Stimulated activated CD4-positive, alpha-beta T cell treated with anti-CD3 and anti-CD28 coated beads, TNF-alpha, amount 100 ng/mL, for 1 hour (primary cell): ENCODE measurements around the gene TSG101.
A peak's percentile ranks its signal among the peaks of the same experiment; 100 is the strongest.

Experiments used
- DNase-seq, 3 donors: peaks; one replicate each; pipeline ENCODE4 v3.0.0-alpha.2; 2020; ENCODE audit warnings: low read depth in 3 of 3, low spot score in 1 of 3

TSG101 gene

DNA sequence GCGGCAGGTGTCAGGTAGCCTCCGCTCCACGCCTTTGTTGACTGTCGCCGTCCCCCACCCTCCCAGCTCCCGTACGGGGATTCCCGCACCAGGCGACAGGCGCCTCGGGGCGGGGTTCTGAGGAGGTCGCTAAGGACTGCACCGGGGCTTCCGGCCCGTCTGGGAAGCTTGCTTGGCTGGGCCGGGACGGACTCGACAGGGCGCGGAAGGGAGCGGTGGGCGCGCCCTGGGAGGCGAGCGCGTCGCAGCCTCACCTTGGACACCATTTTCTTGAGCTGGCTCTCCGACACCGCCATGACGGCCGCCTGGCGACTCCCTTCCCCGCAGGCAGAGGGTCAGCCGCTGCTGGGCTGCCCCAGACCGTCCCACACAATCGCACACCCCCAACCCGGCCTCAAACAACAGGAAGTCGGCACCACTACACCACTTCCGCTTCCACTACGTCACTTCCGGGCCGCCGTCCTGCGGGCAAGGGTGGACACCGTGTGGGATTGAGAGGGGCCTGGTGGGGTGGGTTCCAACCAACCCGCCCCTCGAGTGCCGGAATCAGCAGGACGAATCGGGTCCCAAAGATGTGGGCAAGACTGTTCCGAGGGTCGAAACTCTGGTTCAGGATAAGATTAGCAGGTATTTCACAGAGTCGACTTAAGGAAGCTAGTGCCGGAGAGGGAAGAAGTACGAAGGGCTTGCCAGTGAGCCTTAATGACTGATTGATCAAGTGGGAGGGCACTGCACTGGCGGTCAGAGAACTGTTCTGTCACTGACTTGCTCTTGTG lies at the start of gene TSG101:
TSS of gene TSG101 (minus strand) at position 422 of the 776 bp plus-strand sequence. CDS start at position 296, 126 bp downstream.
- DNase-seq, result peak; percentile 75 to 87 (median 80)

GRCh38 chr11:18575361-18575760 lies 48.6 kb upstream of the TSG101 start:
- DNase-seq, result no peak

- DNase-seq, result no peak
Observed at GRCh38 chr11:18567081-18567480, 40.3 kb upstream of the TSG101 start.

DNA sequence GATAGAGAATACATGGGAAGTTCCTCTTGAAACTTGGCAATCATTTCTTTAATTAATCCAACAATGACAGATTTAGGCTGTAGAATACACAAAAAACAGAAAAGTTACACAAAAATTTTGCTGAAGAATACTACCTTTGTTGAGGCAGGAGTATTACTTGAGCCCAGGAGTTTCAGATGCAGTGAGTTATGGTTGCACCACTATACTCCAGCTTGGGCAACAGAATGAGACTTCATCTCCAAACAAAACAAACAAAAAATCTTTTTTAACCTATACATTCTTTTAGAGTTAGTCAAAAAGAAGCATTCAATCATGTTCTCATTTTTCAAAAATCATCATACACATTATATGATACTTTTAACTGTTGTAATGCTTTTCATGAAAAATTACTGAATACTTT lies 39.7 kb upstream of the TSG101 start:
- DNase-seq, result no peak

GRCh38 chr11:18564149-18564548 lies 37.4 kb upstream of the TSG101 start:
- no peak for DNase-seq

DNA sequence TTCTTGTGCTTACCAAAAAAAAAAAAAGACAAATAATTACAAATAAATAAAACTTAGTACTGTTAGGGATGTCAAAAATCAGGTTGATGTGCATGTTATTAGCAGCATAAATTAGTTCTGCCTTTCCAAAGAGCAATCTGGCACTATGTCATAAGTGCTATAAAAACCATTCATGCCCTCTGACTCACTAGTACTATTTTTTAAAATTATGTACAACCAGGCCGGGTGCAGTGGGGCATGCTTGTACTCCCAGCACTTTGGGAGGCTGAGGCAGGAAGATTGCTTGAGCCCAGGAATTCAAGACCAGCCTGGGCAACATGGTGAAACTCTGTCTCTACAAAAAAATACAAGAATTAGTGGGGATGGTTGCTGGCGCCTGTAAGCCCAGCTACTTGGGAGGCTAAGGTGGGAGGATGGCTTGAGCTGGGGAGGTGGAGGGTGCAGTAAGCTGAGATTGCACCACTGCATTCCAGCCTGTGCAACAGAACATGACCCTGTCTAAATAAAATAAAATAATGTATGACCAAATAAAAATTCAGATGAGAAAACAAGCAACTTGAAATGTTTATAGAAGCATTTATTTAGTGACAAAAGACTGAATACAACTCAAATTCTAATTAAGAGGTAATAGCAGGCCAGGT lies 36.5 kb upstream of the TSG101 start:
- no peak for DNase-seq

- no peak for DNase-seq
Observed at GRCh38 chr11:18548001-18548400, 21.3 kb upstream of the TSG101 start.

DNA sequence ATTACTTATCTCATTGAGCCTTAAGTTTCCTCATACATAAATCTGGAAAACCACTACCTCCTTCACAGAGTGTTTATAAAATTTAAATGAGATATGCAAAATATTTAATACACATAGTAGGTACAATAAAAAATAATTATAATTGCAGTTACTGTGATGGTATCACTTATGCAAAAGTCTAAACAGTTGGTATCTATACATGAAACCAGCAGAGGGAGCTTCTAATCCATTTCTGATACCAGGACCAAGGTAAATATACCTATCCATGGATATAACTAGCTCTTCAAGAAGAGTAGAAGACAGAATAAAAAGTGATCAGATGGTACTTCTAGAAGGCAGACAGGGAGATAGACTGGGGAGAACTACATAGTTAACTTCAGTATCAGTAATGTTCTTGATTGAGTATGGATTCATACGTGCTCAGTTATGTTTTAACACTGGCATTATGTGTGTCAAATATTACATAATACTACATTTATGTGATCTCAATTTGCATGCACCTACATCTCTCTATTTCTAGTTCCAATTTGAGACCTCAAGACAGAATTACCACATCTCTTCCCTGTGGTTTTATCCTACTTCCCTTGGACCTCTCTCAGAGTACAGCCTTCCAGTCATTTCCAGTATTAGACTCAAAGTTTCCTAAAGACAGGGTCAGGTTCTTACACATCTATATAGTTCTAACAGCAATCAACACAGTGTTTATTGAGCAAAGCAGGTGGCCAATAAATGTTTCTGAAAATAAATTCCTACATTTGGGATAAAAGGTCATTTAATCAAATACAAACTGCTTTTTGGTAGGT lies 13.7 kb upstream of the TSG101 start:
- no peak for DNase-seq

GRCh38 chr11:18536209-18536608 lies 9.5 kb upstream of the TSG101 start:
- DNase-seq, result no peak

DNA sequence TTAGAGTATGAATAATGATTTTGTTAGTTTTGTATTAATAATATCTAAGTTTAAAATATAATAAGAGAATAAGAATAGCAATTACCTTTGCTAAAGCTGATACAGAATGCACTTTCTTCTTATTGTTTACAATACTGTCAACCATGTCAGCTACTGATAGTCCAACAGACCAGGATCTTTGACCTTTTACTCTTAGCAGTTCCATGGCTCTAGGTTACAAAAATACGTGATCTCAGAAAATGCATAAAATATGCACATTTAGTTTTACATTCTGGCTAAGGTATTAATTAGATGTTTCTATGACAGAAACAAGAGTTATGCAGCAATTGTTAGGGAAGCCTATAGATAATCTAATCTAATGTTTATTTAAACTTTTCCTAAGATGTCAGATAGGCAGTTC lies 7.5 kb upstream of the TSG101 start:
- no peak for DNase-seq

DNA sequence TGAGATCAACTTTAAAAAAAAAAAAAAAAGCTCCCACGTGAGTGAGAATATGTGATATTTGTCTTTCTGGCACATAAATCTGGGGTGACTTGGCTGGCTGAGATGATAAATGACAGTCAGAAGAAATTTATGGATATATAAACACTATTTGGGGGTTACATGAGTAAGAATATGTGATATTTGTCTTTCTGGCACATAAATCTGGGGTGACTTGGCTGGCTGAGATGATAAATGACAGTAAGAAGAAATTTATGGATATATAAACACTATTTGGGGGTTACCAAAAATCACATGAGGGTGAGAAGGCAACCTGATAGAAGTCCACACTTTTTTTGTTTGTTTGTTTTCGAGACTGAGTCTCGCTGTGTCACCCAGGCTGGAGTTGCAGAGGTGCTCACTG lies 6.6 kb upstream of the TSG101 start:
- DNase-seq, result no peak

- no peak for DNase-seq
Observed at GRCh38 chr11:18527512-18527911, 770 bp upstream of the TSG101 start.

- no peak for DNase-seq
Observed at GRCh38 chr11:18526130-18526520, 617 bp downstream of the TSG101 start.

DNA sequence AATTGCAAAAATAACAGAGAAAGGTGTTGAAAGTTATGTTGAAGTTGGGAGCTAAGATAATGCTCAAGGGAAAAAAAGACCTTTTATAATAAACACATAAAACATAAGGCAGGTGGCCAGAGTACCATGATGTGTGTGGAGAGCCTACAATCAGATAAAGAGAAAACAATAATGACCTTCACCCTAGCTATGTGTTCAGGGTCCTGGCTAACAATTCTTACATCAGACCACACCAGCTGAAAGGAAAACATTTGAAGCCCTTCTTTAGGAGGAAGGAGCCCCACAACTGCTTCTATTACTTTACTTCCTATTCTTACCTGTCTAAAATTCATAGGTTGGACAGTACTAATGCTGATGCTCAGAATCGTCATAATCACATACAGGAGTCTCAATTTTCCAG lies 2.5 kb downstream of the TSG101 start:
- DNase-seq, result no peak

DNA sequence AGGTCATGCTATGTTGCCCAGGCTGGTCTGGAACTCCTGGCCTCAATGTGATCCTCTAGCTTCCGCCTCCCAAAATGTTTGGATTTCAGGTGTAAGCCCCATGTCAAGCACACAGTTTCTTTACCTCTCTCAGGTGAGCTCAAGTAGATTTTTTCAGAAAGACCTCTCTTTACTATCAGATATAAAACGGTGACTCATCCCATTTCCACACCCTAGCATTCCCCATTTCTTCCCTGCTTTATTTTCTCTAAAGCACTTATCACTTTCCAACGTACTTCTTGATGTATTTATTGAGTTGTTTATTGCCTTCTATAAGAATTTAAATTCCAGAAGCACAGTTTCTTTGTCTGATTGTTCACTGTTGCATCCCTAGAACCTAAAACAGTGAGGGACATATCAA lies 3.7 kb downstream of the TSG101 start:
- no peak for DNase-seq

DNA sequence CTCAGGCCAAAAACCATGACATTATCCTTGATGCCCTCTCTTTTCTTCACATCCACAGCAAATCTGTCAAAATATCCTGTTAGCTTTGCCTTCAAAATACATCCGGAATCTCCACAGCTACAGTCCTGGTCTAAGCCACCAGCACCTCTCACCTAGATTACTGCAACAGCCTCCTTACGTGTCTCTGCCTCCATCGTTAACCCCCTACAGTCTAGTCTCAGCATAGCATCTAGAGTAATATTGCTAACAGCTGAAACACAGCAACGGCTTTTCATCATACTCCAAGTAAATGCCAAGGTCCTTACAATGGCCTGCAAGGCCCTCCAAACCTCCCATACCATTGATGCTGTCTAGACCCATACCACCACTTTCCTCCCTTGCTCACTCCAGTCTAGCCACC lies 4.4 kb downstream of the TSG101 start:
- no peak for DNase-seq

DNA sequence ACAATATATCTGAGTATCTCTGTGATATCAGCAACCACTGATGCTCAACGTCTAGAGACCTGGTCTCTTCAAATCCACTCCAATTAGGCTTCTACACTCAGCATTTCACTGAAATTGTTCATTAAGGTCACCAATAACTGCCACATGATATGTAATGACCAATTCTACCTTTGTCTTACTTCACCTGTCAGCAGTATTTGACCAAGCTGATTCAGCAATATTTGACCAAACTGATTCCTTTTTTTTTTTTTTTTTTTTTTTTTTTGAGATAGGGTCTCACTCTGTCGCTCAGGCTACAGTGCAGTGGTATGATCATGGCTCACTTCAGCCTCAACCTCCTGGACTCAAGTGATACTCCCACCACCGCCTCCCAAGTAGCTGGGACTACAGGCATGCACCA lies 5.6 kb downstream of the TSG101 start:
- DNase-seq, result no peak

- no peak for DNase-seq
Observed at GRCh38 chr11:18502352-18502751, 24.4 kb downstream of the TSG101 start.

DNA sequence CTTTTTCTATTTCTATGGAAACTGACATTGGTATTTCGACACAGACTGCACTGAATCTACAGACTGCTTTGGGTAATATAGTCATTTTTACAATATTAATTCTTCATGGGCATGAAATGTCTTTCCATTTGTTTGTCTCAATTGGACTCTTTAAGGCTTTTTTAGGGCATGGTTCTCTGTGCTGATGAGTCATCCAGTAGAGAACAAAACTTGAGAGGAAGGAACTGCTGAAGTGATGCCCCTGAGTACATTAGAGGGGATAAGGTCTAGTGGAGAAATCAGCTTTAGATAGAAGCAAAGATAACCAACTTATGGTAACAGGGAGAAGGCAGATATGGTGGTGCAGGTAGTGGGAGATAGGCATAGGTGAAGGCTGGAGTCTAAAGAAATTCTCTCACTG lies 25.1 kb downstream of the TSG101 start:
- no peak for DNase-seq

DNA sequence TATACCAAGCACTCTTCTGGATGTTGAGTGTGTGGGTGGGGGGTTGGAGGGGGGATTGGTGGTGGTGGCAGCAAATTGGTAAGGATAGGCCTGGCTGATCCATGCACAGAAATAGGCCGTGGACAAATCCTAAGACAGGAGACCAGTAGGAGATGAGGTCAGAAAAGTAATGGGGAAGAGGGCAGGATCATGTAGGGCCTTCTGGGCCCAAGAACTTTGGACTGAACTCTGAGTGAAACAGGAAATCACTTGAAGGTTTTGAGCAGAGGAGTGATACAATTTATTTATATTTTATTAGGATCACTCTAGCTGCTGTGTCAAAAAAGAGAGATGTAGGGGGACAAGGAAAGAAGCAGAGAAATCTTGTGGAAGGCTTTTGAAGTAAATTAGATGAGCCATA lies 28.7 kb downstream of the TSG101 start:
- DNase-seq, result no peak

DNA sequence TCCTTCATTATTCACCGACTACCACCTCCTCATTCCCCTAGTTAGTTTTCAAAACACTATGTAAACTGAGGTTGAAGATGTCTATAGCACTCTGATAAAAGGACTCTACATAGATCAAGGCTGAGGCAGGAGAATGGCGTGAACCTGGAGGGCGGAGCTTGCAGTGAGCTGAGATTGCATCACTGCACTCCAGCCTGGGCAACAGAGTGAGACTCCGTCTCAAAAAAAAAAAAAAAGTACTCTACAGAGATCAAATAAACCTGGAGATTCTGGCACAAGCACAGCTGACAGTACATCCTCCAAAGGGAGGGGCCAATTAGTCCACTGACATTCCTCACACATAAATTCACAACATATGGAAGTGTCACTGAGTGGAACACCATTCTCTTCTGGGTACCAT lies 31.0 kb downstream of the TSG101 start:
- no peak for DNase-seq

DNA sequence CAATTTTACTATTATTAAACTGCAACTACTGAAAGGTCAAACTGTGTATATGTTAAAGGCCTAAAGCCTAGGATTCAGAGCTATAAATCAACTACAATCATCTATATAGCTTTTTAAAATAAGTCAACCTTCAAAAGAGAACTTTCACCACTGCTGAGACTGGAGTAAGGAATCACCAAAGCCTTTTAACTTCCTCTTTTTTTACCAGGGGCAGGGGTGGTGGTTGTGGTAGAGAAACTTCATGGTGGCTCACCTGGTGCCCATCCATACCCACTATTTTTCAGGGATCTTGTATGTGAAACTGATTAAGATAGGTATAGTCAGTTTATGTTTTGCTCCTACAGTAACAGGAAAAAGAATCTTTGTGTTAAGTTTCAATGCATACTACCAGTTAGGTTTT lies 31.5 kb downstream of the TSG101 start:
- DNase-seq, result no peak
